Measurements from ENCODE around the gene EZH2.

GRCh38 chr7:148770004-148770403 is 114.1 kb downstream of the EZH2 start:
- no peak for TF ChIP-seq CTCF (IDR thresholded peaks at IDR 0.05)
- no peak for TF ChIP-seq POLR2A (IDR thresholded peaks at IDR 0.05)
- TF ChIP-seq EP300 (IDR thresholded peaks at IDR 0.05), result no peak

All from sigmoid colon (tissue), 4 donors.